Peyer's patch (tissue), 4 donors: ENCODE results near the gene SOX3.

ENCODE experiments used
- POLR2A ChIP-seq, 2 donors: fragments of 450-650 bp; IDR thresholded peaks; one replicate each; pipeline ENCODE4 v1.5.1; 2017; ENCODE audit warnings: antibody characterized with exemption in 2 of 2, mild to moderate bottlenecking in 2 of 2, moderate library complexity in 2 of 2
- TF ChIP-seq, protein P1 (sequence below), 6 experiments: fragments of 450-650 bp in 4 of 6; fragments of 200-600 bp in 2 of 6; sonication (generic) in 1 of 6; IDR thresholded peaks; one replicate each; pipeline ENCODE4 v1.5.1; 2017 to 2019; ENCODE audit warnings: antibody characterized with exemption in 6 of 6, mild to moderate bottlenecking in 3 of 6, moderate library complexity in 1 of 6

GRCh38 chrX:140514554-140514953 is 9.7 kb upstream of the SOX3 start:
- TF ChIP-seq, protein P1, sequence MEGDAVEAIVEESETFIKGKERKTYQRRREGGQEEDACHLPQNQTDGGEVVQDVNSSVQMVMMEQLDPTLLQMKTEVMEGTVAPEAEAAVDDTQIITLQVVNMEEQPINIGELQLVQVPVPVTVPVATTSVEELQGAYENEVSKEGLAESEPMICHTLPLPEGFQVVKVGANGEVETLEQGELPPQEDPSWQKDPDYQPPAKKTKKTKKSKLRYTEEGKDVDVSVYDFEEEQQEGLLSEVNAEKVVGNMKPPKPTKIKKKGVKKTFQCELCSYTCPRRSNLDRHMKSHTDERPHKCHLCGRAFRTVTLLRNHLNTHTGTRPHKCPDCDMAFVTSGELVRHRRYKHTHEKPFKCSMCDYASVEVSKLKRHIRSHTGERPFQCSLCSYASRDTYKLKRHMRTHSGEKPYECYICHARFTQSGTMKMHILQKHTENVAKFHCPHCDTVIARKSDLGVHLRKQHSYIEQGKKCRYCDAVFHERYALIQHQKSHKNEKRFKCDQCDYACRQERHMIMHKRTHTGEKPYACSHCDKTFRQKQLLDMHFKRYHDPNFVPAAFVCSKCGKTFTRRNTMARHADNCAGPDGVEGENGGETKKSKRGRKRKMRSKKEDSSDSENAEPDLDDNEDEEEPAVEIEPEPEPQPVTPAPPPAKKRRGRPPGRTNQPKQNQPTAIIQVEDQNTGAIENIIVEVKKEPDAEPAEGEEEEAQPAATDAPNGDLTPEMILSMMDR (IDR thresholded peaks at IDR 0.05): no peak
- TF ChIP-seq POLR2A (IDR thresholded peaks at IDR 0.05): no peak
